Islet precursor cell (in vitro differentiated cells): Measurements from ENCODE around the gene TRABD2A.

Experiments
- DNase-seq: peaks from one replicate; pipeline ENCODE4 v3.0.0-alpha.2; 2018

The TRABD2A gene

DNA sequence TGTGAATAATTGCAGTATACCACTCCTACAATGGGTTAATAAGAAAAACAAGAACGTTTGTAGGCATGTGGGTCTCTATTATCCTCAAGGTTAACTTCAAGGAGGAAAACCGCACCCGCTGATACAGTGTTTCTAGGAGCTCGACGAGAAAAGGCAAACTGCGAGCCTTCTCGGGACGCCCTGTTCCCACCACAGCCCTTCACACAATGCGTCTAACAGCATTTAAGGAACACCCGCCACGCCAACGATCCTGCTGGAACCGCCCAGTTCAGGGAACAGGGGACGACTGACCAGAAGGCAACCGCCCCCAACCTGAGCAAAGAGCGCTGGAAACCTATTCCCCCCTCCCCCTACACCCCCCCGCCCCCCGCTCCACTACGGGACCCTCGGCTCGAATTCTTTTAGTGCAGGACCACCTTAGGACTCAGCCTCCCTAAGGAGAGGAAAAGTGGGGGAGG, 23.9 kb upstream of the TRABD2A start:
- peak; percentile 83 for DNase-seq

DNA sequence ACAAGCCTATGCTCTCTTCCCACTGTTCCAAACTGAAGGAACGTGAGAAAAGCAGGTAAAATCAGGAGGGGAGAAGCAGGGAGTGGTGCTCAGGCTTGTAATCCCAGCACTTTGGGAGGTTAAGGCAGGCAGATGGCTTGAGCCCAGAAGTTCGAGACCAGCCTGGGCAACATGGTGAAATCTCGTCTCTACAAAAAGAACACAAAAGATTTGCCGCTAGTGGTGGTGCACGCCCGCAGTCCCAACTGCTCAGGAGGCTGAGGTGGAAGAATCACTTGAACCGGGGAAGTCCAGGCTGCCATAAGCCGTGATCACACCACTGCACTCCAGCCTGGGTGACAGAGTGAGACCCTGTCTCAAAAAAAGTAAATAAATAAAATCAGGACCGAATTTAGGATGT, 23.3 kb upstream of the TRABD2A start:
- peak; percentile 43 for DNase-seq

DNA sequence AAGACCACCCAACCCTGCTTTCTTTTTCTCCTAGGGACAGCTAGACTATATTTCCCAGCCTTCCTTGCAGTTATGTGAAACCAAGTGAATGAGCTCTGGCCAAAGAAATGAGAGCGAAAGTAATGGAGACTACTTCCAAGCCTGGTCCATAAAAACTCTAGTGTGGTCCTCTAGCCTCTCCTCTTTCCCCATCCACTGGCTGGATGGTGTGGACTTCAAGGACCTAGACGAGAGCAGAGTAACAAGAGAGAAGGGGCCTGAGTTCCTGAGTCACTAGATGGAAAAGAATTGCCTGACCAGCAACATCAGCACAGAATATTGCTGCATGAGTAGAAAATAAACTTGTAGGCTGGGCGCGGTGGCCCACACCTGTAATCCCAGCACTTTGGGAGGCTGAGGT, 21.6 kb upstream of the TRABD2A start:
- DNase-seq: peak; percentile 29

DNA sequence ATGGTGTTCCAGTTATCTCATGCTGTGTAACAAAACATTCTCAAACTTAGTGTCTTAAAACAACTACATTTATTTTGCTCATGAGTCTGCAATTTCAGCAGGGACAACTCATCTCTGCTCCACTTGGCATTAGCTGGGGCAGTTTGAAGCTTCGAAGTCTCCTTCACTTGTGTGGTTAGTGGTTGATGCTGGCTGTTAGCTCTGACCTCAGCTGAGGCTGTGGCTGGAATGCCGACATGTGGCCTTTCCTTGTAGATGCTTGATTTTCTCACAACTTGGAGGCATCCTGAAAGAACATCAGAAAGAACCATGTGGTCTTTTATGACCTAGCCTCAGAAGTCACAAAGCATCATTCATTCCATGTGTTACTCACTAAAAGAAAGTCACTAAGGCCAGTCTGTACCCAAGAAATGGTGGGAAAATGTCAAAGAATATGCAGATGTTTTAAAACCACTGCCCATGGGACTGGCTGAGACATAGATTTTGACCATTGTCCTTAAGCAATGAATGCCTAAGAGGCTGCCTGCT, 20.8 kb upstream of the TRABD2A start:
- DNase-seq: peak; percentile 34

DNA sequence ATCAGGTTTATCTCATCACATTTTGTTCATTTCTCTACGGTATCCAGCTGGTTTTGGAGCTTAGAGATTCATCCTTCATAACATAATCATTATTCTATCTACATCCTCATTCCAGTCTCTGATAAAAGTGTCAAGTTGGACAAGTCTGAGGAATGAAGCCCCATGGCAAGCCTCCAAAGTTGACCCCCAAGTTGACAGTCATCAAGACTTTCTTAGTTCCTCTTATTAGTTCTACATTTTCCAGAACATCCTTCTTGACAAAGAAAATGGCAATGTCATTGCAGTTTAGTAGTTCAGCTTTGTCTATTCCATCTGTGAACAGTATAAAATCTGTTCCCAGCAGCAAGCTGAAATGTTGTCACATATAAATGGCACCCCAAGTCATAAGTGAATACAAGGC, 20.1 kb upstream of the TRABD2A start:
- no peak for DNase-seq

DNA sequence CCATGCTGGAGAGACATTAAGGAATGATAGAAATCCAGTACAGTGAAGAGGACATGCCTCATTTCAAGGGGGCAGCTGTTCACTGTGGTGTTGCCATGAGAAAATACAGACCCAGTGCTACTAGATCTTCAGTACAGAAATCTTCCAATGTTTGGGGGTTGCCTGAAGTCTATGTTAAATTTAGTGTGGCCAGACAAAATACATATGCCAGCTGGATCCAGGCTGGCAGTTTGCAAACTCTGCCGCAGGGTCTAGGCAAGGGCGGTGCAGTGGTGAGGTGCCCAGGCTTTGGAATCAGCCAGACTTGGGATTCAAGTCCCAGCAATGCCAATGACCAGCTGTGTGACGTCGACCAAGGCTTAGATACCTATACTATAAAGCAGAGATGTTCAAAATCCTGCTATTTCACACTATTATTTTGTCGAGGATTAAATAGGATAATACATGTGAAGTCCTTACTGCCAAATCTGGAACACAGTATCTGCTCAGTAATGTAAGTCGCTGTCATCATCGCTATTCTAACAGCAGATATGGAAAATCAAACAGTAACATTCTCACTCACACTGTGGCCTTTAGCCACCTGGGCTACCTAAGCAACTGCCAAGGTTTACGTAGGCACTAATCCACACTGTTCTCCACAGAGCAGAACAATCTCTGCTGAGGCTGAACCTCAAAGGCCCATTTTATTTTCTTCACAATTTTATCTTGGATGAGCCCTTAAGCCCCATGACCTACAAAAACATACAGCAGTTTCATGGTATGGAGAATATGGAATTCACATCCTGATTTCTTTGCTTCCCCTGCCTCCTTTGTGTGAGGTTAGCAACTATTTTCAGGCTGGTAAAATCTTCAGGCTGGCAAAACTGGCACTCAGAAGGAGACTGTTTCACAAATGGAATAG, 18.7 kb upstream of the TRABD2A start:
- DNase-seq: no peak

DNA sequence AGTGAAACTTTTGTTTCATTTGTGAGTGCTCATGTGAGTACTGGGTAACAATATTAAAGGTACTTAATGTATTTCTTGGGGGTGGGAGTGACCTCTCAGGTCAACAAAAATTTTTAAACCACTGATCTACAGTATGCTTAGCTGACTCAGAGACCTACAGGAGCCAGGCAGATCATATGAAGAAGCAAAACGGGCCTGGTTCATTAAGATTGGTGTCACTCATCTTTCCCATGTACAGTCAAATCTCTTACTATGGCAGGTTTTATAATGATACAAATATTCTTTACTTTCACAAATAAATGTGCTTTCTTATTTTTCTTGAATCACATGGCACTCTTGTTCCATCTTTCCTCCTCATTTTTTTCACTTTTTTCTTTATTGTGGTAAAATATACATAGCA, 16.9 kb upstream of the TRABD2A start:
- DNase-seq: no peak

DNA sequence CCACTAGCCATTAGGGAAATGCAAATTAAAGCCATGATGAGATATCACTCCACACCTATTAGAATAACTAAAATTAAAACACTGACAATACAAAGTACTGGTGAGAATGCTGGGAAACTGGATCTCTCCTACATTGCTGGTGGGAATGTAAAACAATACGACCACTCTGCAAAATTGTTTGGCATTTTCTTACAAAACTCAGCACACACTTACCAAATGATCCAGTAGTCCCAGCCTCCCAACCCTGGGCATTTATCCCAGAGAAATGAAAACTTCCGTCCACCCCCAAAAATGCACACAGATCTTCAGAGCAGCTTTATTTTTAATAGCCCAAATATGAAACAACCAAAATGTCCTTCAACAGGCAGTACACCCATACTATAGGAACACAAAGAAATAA, 15.7 kb upstream of the TRABD2A start:
- DNase-seq: no peak

DNA sequence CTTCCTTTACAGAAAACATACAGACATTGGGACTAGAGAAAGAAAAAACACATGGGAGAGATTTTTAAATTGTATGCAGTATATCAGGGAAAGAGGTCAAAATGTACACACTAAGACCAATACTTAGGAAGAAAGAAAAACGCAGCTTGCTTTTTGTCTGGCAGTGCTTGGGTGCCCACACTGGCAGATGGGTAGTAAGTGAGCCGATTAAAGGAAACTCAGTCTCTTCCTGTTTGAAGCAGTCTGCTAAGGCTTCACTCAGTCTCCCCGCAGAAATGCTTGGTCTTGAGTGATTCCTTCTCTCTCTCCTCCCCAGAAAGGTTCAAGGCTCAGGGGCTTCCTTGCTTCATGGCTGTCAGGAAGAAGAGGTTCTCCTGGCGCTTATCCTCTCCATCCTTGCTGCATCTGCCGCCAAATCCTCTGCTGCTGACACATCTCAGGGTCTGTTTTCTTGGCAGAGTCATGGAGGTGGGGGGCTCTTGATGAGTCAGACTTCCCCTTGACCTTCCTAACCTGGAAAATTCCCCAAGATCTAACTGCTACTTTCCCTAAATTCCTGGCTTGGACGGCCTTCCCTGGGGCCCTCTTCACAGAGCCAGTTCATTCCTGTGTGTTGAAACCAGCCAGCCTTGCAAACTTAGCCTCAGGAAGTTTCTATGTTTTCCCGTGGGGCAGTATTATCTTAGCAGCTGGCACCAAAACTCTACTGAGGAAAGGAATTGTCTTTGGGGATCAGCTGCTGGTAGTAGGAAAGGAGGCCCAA, 14.1 kb upstream of the TRABD2A start:
- peak; percentile 75 for DNase-seq

DNA sequence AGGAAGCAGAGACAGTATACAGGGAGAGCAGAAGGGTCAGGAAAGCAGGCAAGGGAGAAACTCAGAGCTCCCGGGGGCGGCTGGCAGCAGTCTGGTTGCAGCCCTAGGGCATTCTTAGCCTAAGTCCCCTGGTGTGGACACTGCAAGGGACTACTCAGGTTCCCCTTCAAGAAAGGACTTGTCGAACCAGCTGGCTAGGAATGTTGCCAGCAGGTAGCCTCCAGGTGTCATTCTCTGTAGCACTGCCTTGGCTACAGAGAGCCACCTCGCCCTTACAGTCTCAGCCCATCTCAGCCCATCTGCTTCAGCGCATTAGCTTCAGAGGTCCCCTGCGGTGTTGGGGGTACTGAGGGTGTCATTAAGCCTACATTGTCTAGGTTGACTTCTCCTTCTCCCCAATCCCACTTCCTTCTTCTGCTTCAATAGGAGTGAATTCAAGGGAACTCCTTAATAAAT, 13.3 kb upstream of the TRABD2A start:
- DNase-seq: peak; percentile 88

DNA sequence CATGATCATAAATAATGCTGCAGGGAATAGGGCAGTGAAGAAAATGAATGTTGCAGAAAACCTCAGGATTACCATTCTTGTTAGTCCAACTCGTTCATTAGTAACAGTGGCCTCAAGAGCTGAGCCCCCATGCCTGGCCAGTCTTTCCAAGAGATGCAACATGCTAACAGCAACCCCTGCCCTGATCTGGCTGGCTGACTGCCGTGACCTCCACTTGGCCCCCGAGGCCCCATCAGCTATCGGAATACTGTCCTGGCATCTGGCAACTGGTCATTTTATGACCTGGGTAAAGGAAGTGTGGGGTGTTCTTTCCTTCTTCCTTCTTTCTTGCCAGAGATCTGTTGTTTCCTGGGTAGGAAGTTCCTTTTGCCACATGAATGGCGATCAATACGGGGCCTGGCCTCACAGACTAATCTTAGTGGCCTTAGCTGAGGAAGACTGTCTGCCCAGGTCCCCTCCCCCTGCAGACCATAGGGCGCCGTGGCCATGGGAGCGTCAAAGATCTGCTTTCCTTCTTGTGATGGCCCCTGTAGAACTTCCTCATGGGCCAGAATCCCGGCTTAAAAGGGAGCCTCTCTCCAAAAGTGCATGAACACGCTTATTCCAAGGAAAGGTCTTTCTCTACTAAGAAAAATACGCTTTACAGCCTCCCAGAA, 10.6 kb upstream of the TRABD2A start:
- DNase-seq: peak; percentile 43

DNA sequence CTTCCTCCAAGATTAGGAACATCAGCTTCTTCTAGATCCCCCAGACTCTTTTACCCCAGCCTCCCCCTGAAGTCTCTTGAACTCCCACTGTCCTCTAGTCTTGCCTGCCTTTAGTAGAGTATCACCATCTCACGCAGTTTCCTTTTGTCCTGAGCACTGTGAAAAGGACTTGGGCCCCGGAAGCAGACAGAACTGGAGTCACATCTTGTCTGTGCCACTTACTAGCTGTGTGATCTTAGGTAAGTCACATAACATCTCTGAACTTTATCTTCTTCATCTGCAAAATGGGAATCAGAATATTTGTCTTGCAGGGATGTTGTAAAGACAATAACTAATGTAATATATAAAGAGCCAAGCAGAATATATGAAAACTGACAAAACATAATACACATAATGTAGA, 8.4 kb upstream of the TRABD2A start:
- no peak for DNase-seq

DNA sequence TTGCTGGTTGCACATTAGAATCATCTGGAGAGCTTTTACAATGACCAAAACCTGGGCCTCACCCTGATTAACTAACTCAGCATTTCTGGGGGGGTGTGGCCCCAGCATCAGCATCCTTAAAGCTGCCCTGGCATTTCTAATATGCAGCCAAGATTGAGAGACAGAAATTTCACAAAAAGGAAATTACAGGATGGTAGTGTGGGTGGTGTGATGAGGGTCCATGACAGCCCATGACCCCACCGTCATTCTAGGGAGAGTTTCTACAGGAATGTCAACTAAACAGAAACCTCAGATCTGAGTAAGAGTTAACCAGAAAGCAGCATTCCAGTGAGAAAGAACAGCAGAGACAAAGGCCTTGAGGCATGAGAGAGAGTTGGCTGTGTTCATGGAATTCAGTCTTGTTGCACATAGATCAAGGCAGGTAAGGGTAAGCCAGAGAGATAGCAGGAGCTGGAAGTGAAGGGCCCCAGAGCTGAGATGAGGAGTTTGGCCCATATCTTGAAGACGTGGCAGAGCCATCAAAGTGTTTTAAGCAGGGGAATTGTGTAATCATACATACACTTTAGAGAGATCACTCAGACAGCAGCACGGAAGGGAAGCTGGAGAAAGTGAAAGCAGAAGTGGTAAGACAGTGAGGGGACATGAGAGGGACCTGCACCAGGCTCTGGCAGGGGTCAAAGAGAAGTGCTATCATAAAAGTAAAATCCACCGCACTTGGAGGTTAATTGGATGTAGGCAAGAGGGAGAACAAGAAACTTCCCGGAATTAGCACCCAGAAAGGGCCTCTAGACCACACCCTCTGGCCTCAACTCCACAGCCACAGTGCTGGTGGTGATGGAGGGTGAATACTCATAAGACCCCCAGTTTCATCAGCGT, 7.8 kb upstream of the TRABD2A start:
- peak; percentile 79 for DNase-seq

DNA sequence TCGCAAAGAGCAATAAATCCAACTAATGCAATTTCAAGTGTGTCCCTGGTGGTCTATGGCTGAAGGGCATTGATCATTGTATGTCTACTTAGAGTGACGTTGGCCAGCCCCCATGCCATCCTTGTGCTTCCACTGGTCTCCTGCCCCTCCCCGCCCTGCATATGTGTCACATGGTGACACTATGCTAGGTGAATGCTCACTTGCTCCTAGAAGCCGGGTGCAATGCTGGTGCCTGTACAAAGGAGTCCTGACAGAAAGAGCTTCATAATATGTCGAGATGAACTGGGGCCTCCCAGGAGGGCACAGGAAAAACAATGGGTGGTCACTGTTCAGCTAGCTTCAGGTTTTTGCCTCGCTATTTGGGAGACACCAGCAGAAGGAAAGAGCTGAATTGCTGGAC, 5.9 kb upstream of the TRABD2A start:
- DNase-seq: peak; percentile 39

DNA sequence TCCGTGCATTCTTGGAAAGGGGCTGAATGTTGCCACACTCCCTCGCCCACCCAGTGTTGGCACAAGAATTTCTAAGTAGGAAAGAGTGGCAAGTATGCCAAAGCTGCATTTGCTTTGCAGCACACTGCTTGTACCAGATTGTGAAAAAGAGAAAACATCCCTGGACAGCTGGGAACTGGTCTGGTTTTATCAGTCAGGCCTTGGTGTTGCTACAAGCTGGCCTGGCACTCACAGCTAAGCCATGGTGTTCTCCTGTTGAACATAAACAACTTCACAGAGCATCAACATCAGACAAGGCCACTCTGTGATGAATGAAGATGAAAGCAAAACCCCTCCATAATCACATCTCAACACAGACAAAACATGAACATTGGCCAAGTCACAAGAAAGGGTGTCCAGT, 4.2 kb upstream of the TRABD2A start:
- DNase-seq: peak; percentile 12

DNA sequence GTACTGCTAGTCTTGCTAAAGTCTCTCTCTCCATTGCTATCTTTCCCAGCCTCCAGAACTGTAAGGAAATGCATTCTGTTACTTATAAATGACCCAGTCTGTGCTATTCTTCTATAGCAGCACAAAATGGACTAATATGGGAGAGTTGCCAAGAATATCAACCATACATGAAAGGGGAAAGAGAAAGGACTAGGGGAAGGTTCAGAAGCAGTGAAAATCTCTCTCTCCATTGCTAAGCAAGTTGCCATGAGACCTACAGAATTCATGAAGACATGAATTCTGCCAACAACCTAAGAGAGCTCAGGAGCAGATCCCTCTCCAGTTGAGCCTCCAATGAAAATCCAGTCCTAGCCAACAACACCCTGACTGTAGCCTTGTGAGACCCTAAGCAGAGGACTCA, 3.6 kb upstream of the TRABD2A start:
- DNase-seq: no peak

DNA sequence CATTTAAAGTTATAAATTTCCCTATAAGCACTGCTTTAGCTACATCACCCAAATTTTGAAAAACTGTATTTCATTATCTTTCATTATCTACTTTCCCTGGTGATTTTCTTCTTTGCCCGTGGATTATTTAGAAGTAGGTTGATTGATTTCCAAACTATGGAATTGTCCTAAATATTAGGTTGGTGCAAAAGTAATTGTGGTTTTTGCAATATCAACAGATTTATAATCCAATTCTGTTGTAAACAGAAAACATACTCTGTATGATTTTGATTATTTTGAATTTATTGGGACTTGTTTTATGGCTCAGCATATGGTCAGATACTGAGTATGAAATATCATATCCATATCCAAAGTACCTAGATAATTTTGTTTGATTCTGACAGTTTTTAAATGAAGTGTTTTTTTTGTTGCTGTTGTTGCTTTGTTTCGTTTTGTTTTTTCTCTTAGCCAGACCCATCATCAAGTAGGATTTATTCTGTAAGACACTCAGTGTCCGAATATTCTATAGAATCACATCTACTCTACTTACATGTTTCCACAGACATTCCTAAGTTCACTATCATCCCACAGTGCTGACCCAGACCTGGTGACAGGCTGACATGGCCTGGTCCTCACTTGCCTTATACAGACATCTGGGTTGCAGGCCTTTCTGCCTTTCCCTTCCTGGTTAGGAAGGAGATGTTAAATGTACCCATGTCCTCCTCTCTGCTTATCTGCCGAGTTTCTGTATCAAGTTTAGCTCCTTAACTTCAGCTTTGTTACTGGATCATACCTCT, 2.1 kb upstream of the TRABD2A start:
- peak; percentile 33 for DNase-seq

DNA sequence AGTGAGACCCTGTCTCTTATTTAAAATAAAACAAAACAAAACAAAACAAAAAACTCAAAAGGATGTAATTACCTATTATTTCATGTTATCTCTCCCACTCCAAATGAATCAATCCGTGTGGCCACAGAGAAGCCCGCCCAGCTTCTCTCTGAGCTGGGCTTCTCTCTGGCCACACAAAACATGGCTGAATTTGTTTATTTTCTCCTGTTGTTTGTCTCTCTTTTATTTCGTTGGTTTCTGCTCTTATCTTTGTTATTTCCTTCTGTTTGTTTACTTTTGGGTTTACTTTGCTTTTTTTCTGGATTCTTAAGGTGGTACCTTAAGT, 1.5 kb upstream of the TRABD2A start:
- no peak for DNase-seq

DNA sequence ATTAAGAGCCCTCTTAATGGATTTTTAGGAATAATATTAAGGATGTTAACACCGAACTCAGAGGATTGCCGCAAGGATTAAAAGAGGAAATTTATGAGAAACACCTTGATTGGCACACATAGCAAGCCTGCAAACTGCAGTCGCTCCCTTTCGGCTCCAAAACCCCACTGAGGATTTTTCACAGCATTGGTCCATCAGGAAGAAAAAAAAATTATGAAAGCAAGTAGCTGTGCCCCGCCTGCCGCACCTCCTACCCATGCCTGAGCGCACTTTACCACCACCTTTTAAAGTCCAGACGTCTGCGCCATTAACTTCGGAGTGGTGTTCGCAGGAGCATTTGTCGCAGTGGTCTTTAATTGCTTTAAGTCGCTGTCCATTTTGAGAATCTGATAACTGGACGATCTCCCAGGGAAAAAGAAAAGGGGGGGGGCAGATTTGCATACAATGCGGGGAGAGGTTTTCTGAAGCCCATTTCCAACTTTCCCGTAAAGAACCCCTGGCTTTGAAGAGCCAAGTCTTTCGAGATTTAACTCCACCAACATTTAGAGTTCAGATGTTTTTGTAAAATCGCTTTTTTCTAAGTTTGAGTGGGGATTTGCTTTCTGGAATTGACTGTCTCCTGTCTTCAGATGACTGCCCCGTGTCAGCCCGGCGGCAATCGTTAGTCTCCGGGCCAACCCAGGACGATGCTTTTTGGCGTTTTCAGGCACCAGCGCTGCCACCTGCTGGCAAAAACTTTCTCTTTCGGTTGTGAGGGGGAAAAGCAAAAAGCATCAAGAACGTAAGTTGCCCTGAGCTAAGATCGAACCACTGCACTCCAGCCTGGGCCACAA, 913 bp upstream of the TRABD2A start:
- DNase-seq: peak; percentile 92

DNA sequence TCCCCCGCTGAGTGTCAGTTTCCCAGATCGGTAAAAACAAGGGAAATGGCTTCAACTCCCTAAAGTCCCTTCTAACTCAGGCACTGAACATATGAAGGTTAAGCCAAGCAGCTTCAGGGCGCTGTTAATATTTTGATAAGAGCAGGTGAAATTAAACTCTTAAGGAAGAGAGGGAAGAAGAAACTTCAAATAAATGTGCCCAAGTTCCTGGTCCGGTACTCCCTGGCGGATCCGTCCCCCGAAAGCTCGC, 564 bp downstream of the TRABD2A start:
- DNase-seq: no peak
